HG03571 (cell line): ENCODE results near the gene EPHB4.

Experiments used
- ATAC-seq: cut with Tn5 transposase; IDR thresholded peaks from one replicate; pipeline ENCODE4 v1.9.1; 2021; ENCODE audit not compliant: unreplicated experiment

The EPHB4 gene

GRCh38 chr7:100827330-100828226 lies at the start of gene EPHB4:
Gene EPHB4, minus strand, starts transcription at chr7:100827523. Its CDS starts 493 bp downstream, at chr7:100827030.
- no peak for ATAC-seq

- ATAC-seq, result peak; percentile 30
These were observed 48.0 kb upstream of the EPHB4 start for GRCh38 chr7:100875356-100875751.

- ATAC-seq, result peak; percentile 82
These were observed 47.4 kb upstream of the EPHB4 start, which contains the start of gene SRRT for GRCh38 chr7:100874577-100875355. Gene SRRT, plus strand, starts transcription at chr7:100875103. Its CDS starts 488 bp downstream, at chr7:100875591.

GRCh38 chr7:100874300-100874576 lies 46.9 kb upstream of the EPHB4 start:
- no peak for ATAC-seq

GRCh38 chr7:100873599-100874299 lies 46.4 kb upstream of the EPHB4 start:
- ATAC-seq, result no peak

- no peak for ATAC-seq
These were observed 40.6 kb upstream of the EPHB4 start for GRCh38 chr7:100867776-100868485.

- no peak for ATAC-seq
These were observed 39.9 kb upstream of the EPHB4 start, which contains the start of gene TRIP6 for GRCh38 chr7:100867040-100867775. Gene TRIP6, plus strand, starts transcription at chr7:100867387. Its CDS starts 111 bp downstream, at chr7:100867498.

GRCh38 chr7:100866729-100867039 lies 39.4 kb upstream of the EPHB4 start:
- no peak for ATAC-seq

GRCh38 chr7:100865938-100866728 lies 38.8 kb upstream of the EPHB4 start:
- no peak for ATAC-seq

GRCh38 chr7:100865372-100865911 lies 38.1 kb upstream of the EPHB4 start:
- ATAC-seq, result no peak

GRCh38 chr7:100864263-100864845 lies 37.0 kb upstream of the EPHB4 start:
- ATAC-seq, result no peak

- no peak for ATAC-seq
These were observed 36.2 kb upstream of the EPHB4 start for GRCh38 chr7:100863406-100863950.

GRCh38 chr7:100861616-100861985 lies 34.3 kb upstream of the EPHB4 start:
- ATAC-seq, result no peak

- no peak for ATAC-seq
These were observed 33.6 kb upstream of the EPHB4 start for GRCh38 chr7:100860702-100861615.

- ATAC-seq, result no peak
These were observed 32.5 kb upstream of the EPHB4 start for GRCh38 chr7:100859856-100860255.

- ATAC-seq, result no peak
These were observed 29.6 kb upstream of the EPHB4 start for GRCh38 chr7:100856871-100857282.

- ATAC-seq, result no peak
These were observed 28.2 kb upstream of the EPHB4 start for GRCh38 chr7:100855515-100855914.
